HCT116 (cell line): ENCODE measurements around the gene ANKRD26. TPM values are rescaled to one million over a fixed set of nuclear protein-coding genes. Genes with fewer than 3 reads are reported as not detected.

Experiments
- ATAC-seq: fragments of 200-7000 bp; cut with Tn5 transposase; 2 replicates; pipeline ENCODE4 v1.9.1; 2020; ENCODE audit warnings: mild to moderate bottlenecking, moderate library complexity
- BruUV-seq: library from RNA; stranded (reverse); fragments of 400-500 nt; replicated peaks from 2 replicates; lab custom pipeline; 2021; lab: Mats Ljungman, UMichigan
- CTCF ChIA-PET: fragments of 300-600 bp; sonication (Branson Sonifier 250); formaldehyde crosslinking; loops from one replicate; lab custom pipeline; 2021; ENCODE audit warnings: antibody characterized with exemption; lab: Charles Lee
- POLR2A ChIA-PET: fragments of 300-600, 350-600 bp; sonication (Branson Sonifier 250); formaldehyde crosslinking; loops from one replicate; lab custom pipeline; 2021; ENCODE audit warnings: antibody characterized with exemption; lab: Charles Lee
- RAD21 ChIA-PET, 2 experiments: fragments of 300-600 bp; sonication (Branson Sonifier 250); formaldehyde crosslinking; loops; one replicate each; lab custom pipeline; 2023; ENCODE audit warnings: low total read pairs in 2 of 2; ENCODE audit not compliant: uncharacterized antibody in 2 of 2, unreplicated experiment in 2 of 2, low non-redundant PET in 1 of 2; lab: Charles Lee
- DNase-seq: peaks from one replicate; pipeline ENCODE4 v3.0.0-alpha.2; 2010; ENCODE audit warnings: low read depth, low spot score
- H2AFZ ChIP-seq: fragments of 200-600 bp; shearing (Covaris generic), sonication (generic); 2 replicates; pipeline ENCODE4 v1.6.1; 2017; ENCODE audit warnings: low read depth, mixed run types, mixed read lengths, antibody characterized with exemption, low read length; ENCODE audit not compliant: poor library complexity, severe bottlenecking
- H3K27ac ChIP-seq: 2 replicates; pipeline ENCODE4 v1.5.1; 2012; ENCODE audit warnings: low read depth, low read length
- H3K27me3 ChIP-seq: fragments of 200-600 bp; sonication (generic); 2 replicates; pipeline ENCODE4 v1.6.1; 2016; ENCODE audit warnings: mixed run types, low read length, mixed read lengths; ENCODE audit not compliant: insufficient read depth
- H3K36me3 ChIP-seq, 2 experiments: fragments of 200-500 bp in 1 of 2; fragments of 200-600 bp in 1 of 2; sonication (Bioruptor generic) in 1 of 2; sonication (generic) in 1 of 2; 2 replicates each; pipeline versions ENCODE4 v1.5.1 to v1.6.1; 2014 to 2016; ENCODE audit warnings: low read length in 2 of 2, inconsistent platforms in 1 of 2, mixed read lengths in 1 of 2, mixed run types in 1 of 2; ENCODE audit not compliant: insufficient read depth in 2 of 2, control insufficient read depth in 1 of 2
- H3K4me1 ChIP-seq, 2 experiments: fragments of 200-600 bp in 1 of 2; sonication (generic) in 1 of 2; 2 replicates each; pipeline versions ENCODE4 v1.5.1 to v1.6.1; 2012 to 2017; ENCODE audit warnings: low read length in 2 of 2, inconsistent platforms in 1 of 2, mild to moderate bottlenecking in 1 of 2, mixed read lengths in 1 of 2, mixed run types in 1 of 2, moderate library complexity in 1 of 2; ENCODE audit not compliant: insufficient read depth in 2 of 2, control insufficient read depth in 1 of 2
- H3K4me2 ChIP-seq: fragments of 200-600 bp; sonication (generic); 2 replicates; pipeline ENCODE4 v1.6.1; 2017; ENCODE audit warnings: mixed run types, low read length, mixed read lengths
- H3K4me3 ChIP-seq, 2 experiments: fragments of 200-600 bp in 1 of 2; sonication (generic) in 1 of 2; replicated peaks in 1 of 2; 2 replicates each; pipeline ENCODE4 v1.5.1; 2011 to 2016; ENCODE audit warnings: low read length in 2 of 2, control low read depth in 1 of 2, low read depth in 1 of 2, mild to moderate bottlenecking in 1 of 2, mixed read lengths in 1 of 2, mixed run types in 1 of 2
- H3K79me2 ChIP-seq: fragments of 200-600 bp; sonication (generic); 2 replicates; pipeline ENCODE4 v1.6.1; 2017; ENCODE audit warnings: mild to moderate bottlenecking, mixed run types, low read length, moderate library complexity, mixed read lengths; ENCODE audit not compliant: insufficient read depth
- H3K9ac ChIP-seq: fragments of 200-600 bp; sonication (generic); 2 replicates; pipeline ENCODE4 v1.6.1; 2016; ENCODE audit warnings: low read length, mixed read lengths
- H3K9me2 ChIP-seq: fragments of 200-600 bp; sonication (generic), shearing (Covaris generic); 2 replicates; pipeline ENCODE4 v1.6.1; 2017; ENCODE audit warnings: mixed run types, mild to moderate bottlenecking, moderate library complexity; ENCODE audit not compliant: insufficient read depth
- H3K9me3 ChIP-seq, 2 experiments: fragments of 200-500 bp in 1 of 2; fragments of 200-600 bp in 1 of 2; sonication (Bioruptor generic) in 1 of 2; sonication (generic) in 1 of 2; 2 replicates each; pipeline ENCODE4 v1.6.1; 2014 to 2017; ENCODE audit warnings: low read length in 2 of 2, mixed read lengths in 2 of 2, inconsistent platforms in 1 of 2, low read depth in 1 of 2, mild to moderate bottlenecking in 1 of 2, mixed run types in 1 of 2, moderate library complexity in 1 of 2; ENCODE audit not compliant: control insufficient read depth in 1 of 2, insufficient read depth in 1 of 2
- H4K20me1 ChIP-seq: fragments of 200-600 bp; sonication (generic), shearing (Covaris generic); 2 replicates; pipeline ENCODE4 v1.6.1; 2017; ENCODE audit warnings: mixed run types, mild to moderate bottlenecking, moderate library complexity; ENCODE audit not compliant: insufficient read depth
- CBX3 ChIP-seq: IDR thresholded peaks from 2 replicates; pipeline ENCODE4 v1.6.1; 2012; ENCODE audit warnings: low read depth
- CEBPB ChIP-seq: IDR thresholded peaks from 2 replicates; pipeline ENCODE4 v1.6.1; 2012; ENCODE audit warnings: low read depth
- ELF1 ChIP-seq: IDR thresholded peaks from 2 replicates; pipeline ENCODE4 v1.6.1; 2012; ENCODE audit warnings: low read depth, borderline replicate concordance
- EZH2 ChIP-seq: fragments of 200-600 bp; sonication (generic); IDR thresholded peaks from 2 replicates; pipeline ENCODE4 v1.6.1; 2017; ENCODE audit warnings: antibody characterized with exemption, mixed run types
- EZH2phosphoT487 ChIP-seq: fragments of 200-600 bp; IDR thresholded peaks from 2 replicates; pipeline ENCODE4 v1.6.1; 2018; ENCODE audit warnings: antibody characterized with exemption, borderline replicate concordance
- FOSL1 ChIP-seq: IDR thresholded peaks from 2 replicates; pipeline ENCODE4 v1.6.1; 2012; ENCODE audit warnings: low read depth
- POLR2A ChIP-seq: IDR thresholded peaks from 2 replicates; pipeline ENCODE4 v1.7.0; 2011; ENCODE audit warnings: borderline replicate concordance; ENCODE audit not compliant: insufficient read depth, insufficient read length; ENCODE audit errors: extremely low read depth
- POLR2AphosphoS5 ChIP-seq: IDR thresholded peaks from 2 replicates; pipeline ENCODE4 v1.6.1; 2011; ENCODE audit warnings: mild to moderate bottlenecking, low read depth, low read length, moderate library complexity
- RAD21 ChIP-seq: IDR thresholded peaks from 2 replicates; pipeline ENCODE4 v1.6.1; 2012; ENCODE audit warnings: low read depth, mild to moderate bottlenecking
- SP1 ChIP-seq: IDR thresholded peaks from 2 replicates; pipeline ENCODE4 v1.6.1; 2012; ENCODE audit warnings: low read depth
- SRF ChIP-seq: IDR thresholded peaks from 2 replicates; pipeline ENCODE4 v1.6.1; 2012; ENCODE audit warnings: low read depth
- TCF7L2 ChIP-seq: IDR thresholded peaks from 2 replicates; pipeline ENCODE4 v1.7.0; 2011; ENCODE audit warnings: borderline replicate concordance, inconsistent platforms; ENCODE audit not compliant: insufficient read depth, insufficient read length; ENCODE audit errors: extremely low read depth
- YY1 ChIP-seq: IDR thresholded peaks from 2 replicates; pipeline ENCODE4 v1.6.1; 2011; ENCODE audit warnings: low read length, low read depth, moderate library complexity, mild to moderate bottlenecking; ENCODE audit not compliant: insufficient replicate concordance; ENCODE audit errors: extremely low read depth
- ZNF274 ChIP-seq: fragments of 200-500 bp; sonication (Bioruptor generic); IDR thresholded peaks from 2 replicates; pipeline ENCODE4 v1.6.1; 2014; ENCODE audit warnings: mild to moderate bottlenecking, low read depth, low read length, inconsistent platforms
- intact Hi-C: fragments of 100-400 bp; cut with micrococcal nuclease; formaldehyde crosslinking; loops from 2 replicates; pipeline ENCODE4 v1.10.0; 2022
- total RNA-seq: library from RNA; stranded (reverse); gene quantifications from one replicate; pipeline ENCODE4 v1.2.1, GENCODE V29; 2021; ENCODE audit not compliant: unreplicated experiment
- TF ChIP-seq, protein P1 (sequence below), 3 experiments: fragments of 200-600 bp in 1 of 3; sonication (generic) in 1 of 3; IDR thresholded peaks in 2 of 3; conservative IDR thresholded peaks in 1 of 3; 2 replicates each; pipeline ENCODE4 v1.5.1; 2012 to 2017; ENCODE audit warnings: low read depth in 2 of 3, low read length in 2 of 3, antibody characterized with exemption in 1 of 3, borderline replicate concordance in 1 of 3, control low read depth in 1 of 3, mild to moderate bottlenecking in 1 of 3, mixed read lengths in 1 of 3, mixed run types in 1 of 3, moderate library complexity in 1 of 3; ENCODE audit not compliant: insufficient read depth in 1 of 3
- TF ChIP-seq, protein P2 (sequence below): IDR thresholded peaks from 2 replicates; pipeline ENCODE4 v1.6.1; 2012; ENCODE audit warnings: low read depth
- TF ChIP-seq, protein P3 (sequence below): IDR thresholded peaks from 2 replicates; pipeline ENCODE4 v1.6.1; 2011; ENCODE audit warnings: mild to moderate bottlenecking, low read length, moderate library complexity; ENCODE audit not compliant: insufficient replicate concordance; ENCODE audit errors: extremely low read depth

Gene ANKRD26
- total RNA-seq, 1 experiment from 2014 or later, result 5.5 TPM

GRCh38 chr10:27134371-27134770 lies 34.1 kb upstream of the ANKRD26 start:
- intact Hi-C loops, result no loop called here
- TF ChIP-seq RAD21 (no peak), YY1 (no peak), EZH2 (no peak), CEBPB (no peak), POLR2AphosphoS5 (no peak), EZH2phosphoT487 (no peak), CBX3 (no peak), TCF7L2 (no peak), ZNF274 (no peak), SP1 (no peak), SRF (no peak), POLR2A (no peak), FOSL1 (no peak), ELF1 (no peak)
- TF ChIP-seq, protein P1, sequence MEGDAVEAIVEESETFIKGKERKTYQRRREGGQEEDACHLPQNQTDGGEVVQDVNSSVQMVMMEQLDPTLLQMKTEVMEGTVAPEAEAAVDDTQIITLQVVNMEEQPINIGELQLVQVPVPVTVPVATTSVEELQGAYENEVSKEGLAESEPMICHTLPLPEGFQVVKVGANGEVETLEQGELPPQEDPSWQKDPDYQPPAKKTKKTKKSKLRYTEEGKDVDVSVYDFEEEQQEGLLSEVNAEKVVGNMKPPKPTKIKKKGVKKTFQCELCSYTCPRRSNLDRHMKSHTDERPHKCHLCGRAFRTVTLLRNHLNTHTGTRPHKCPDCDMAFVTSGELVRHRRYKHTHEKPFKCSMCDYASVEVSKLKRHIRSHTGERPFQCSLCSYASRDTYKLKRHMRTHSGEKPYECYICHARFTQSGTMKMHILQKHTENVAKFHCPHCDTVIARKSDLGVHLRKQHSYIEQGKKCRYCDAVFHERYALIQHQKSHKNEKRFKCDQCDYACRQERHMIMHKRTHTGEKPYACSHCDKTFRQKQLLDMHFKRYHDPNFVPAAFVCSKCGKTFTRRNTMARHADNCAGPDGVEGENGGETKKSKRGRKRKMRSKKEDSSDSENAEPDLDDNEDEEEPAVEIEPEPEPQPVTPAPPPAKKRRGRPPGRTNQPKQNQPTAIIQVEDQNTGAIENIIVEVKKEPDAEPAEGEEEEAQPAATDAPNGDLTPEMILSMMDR (IDR thresholded peaks at IDR 0.05 in 2 of 3, conservative IDR thresholded peaks at IDR 0.05 in 1 of 3; ENCODE audit: borderline replicate concordance in 1 of 3, insufficient read depth in 1 of 3, low read depth in 2 of 3, low read length in 2 of 3), result no peak
- TF ChIP-seq, protein P2, sequence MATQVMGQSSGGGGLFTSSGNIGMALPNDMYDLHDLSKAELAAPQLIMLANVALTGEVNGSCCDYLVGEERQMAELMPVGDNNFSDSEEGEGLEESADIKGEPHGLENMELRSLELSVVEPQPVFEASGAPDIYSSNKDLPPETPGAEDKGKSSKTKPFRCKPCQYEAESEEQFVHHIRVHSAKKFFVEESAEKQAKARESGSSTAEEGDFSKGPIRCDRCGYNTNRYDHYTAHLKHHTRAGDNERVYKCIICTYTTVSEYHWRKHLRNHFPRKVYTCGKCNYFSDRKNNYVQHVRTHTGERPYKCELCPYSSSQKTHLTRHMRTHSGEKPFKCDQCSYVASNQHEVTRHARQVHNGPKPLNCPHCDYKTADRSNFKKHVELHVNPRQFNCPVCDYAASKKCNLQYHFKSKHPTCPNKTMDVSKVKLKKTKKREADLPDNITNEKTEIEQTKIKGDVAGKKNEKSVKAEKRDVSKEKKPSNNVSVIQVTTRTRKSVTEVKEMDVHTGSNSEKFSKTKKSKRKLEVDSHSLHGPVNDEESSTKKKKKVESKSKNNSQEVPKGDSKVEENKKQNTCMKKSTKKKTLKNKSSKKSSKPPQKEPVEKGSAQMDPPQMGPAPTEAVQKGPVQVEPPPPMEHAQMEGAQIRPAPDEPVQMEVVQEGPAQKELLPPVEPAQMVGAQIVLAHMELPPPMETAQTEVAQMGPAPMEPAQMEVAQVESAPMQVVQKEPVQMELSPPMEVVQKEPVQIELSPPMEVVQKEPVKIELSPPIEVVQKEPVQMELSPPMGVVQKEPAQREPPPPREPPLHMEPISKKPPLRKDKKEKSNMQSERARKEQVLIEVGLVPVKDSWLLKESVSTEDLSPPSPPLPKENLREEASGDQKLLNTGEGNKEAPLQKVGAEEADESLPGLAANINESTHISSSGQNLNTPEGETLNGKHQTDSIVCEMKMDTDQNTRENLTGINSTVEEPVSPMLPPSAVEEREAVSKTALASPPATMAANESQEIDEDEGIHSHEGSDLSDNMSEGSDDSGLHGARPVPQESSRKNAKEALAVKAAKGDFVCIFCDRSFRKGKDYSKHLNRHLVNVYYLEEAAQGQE, result no peak
- TF ChIP-seq, protein P3, sequence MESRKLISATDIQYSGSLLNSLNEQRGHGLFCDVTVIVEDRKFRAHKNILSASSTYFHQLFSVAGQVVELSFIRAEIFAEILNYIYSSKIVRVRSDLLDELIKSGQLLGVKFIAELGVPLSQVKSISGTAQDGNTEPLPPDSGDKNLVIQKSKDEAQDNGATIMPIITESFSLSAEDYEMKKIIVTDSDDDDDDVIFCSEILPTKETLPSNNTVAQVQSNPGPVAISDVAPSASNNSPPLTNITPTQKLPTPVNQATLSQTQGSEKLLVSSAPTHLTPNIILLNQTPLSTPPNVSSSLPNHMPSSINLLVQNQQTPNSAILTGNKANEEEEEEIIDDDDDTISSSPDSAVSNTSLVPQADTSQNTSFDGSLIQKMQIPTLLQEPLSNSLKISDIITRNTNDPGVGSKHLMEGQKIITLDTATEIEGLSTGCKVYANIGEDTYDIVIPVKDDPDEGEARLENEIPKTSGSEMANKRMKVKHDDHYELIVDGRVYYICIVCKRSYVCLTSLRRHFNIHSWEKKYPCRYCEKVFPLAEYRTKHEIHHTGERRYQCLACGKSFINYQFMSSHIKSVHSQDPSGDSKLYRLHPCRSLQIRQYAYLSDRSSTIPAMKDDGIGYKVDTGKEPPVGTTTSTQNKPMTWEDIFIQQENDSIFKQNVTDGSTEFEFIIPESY, result no peak
- H3K9ac ChIP-seq, result no peak overlapping the region
- H3K4me3 ChIP-seq, result no peak overlapping the region
- no peaks in the 10 kb centered on the region for H3K27me3 ChIP-seq
- no peaks in the 10 kb centered on the region for H3K4me1 ChIP-seq
- BruUV-seq, result no TSS peak
- H3K36me3 ChIP-seq, result peaks cover 38 to 49% of the 10 kb centered on the region in 2 experiments
- CTCF ChIA-PET, result no interaction called here
- H3K4me2 ChIP-seq, result no peak overlapping the region
- no peak overlapping the region for H3K27ac ChIP-seq
- DNase-seq (no peak), ATAC-seq (no peak)
- RAD21 ChIA-PET, result no interaction called here
- H3K9me3 ChIP-seq, result no peaks in the 10 kb centered on the region
- H2AFZ ChIP-seq, result no peak overlapping the region
- H3K9me2 ChIP-seq, result no peaks in the 10 kb centered on the region
- peaks cover 63% of the 10 kb centered on the region for H3K79me2 ChIP-seq
- 0 out of 2 replicates have a peak, but pooled peaks cover 5% of the 10 kb centered on the region for H4K20me1 ChIP-seq
- POLR2A ChIA-PET, result no interaction called here
